ENCODE results near the gene KCTD13.
"Not testable (repeated sequence)": the region's sequence is repeated elsewhere in the genome, so short reads cannot be mapped to it uniquely, and the experiment has no call there.

The KCTD13 gene

GRCh38 chr16:29906520-29907244 is 19.3 kb downstream of the KCTD13 start:
- no peak for DNase-seq (ENCODE audit: low read depth)

- no peak for DNase-seq (ENCODE audit: low read depth)
Observed at GRCh38 chr16:29905668-29906067, 20.4 kb downstream of the KCTD13 start.

- DNase-seq (ENCODE audit: low read depth), result no peak
Observed at GRCh38 chr16:29904947-29905346, 21.1 kb downstream of the KCTD13 start.

- no peak for DNase-seq (ENCODE audit: low read depth)
Observed at GRCh38 chr16:29903590-29903989, 22.4 kb downstream of the KCTD13 start.

GRCh38 chr16:29901607-29901945 is 24.4 kb downstream of the KCTD13 start:
- no peak for DNase-seq (ENCODE audit: low read depth)

- DNase-seq (ENCODE audit: low read depth), result no peak
Observed at GRCh38 chr16:29900888-29901606, 25.0 kb downstream of the KCTD13 start.

- peak; percentile 20 for DNase-seq (ENCODE audit: low read depth)
Observed at GRCh38 chr16:29900102-29900887, 25.7 kb downstream of the KCTD13 start, which contains the start of gene ASPHD1. Gene ASPHD1 (plus strand): TSS chr16:29900488. CDS start chr16:29900972, 484 bp downstream.

GRCh38 chr16:29899516-29900101 is 26.4 kb downstream of the KCTD13 start, which contains the start of gene SEZ6L2:
Gene SEZ6L2 (minus strand): TSS chr16:29899550. CDS start chr16:29899019, 531 bp downstream.
- DNase-seq (ENCODE audit: low read depth), result peak; percentile 62

- DNase-seq (ENCODE audit: low read depth), result no peak
Observed at GRCh38 chr16:29898804-29899515, 27.1 kb downstream of the KCTD13 start.

GRCh38 chr16:29898135-29898803 is 27.8 kb downstream of the KCTD13 start:
- no peak for DNase-seq (ENCODE audit: low read depth)

- DNase-seq (ENCODE audit: low read depth), result no peak
Observed at GRCh38 chr16:29897333-29897732, 28.7 kb downstream of the KCTD13 start.

GRCh38 chr16:29896841-29897240 is 29.2 kb downstream of the KCTD13 start:
- DNase-seq (ENCODE audit: low read depth), result no peak

GRCh38 chr16:29894352-29894751 is 31.7 kb downstream of the KCTD13 start:
- DNase-seq (ENCODE audit: low read depth), result no peak

- no peak for DNase-seq (ENCODE audit: low read depth)
Observed at GRCh38 chr16:29893553-29893952, 32.5 kb downstream of the KCTD13 start.

- no peak for DNase-seq (ENCODE audit: low read depth)
Observed at GRCh38 chr16:29892458-29892813, 33.6 kb downstream of the KCTD13 start.

GRCh38 chr16:29891525-29892457 is 34.2 kb downstream of the KCTD13 start:
- DNase-seq (ENCODE audit: low read depth), result no peak

GRCh38 chr16:29889372-29889771 is 36.7 kb downstream of the KCTD13 start:
- DNase-seq (ENCODE audit: low read depth), result not testable (repeated sequence)

- DNase-seq (ENCODE audit: low read depth), result no peak
Observed at GRCh38 chr16:29883987-29884386, 42.0 kb downstream of the KCTD13 start.

- DNase-seq (ENCODE audit: low read depth), result no peak
Observed at GRCh38 chr16:29881050-29881449, 45.0 kb downstream of the KCTD13 start.

GRCh38 chr16:29878172-29878571 is 47.9 kb downstream of the KCTD13 start:
- DNase-seq (ENCODE audit: low read depth), result no peak
